Activated naive CD4-positive, alpha-beta T cell treated with anti-CD3 and anti-CD28 coated beads, Interleukin-2, amount 50 U/mL, for 16 hours (primary cell): Measurements from ENCODE around the gene TCF3.
"Not testable (repeated sequence)": the region's sequence is repeated elsewhere in the genome, so short reads cannot be mapped to it uniquely, and the experiment has no call there.

Experiments
- DNase-seq: peaks from one replicate; pipeline ENCODE4 v3.0.0-alpha.2; 2020

TCF3 gene

DNA sequence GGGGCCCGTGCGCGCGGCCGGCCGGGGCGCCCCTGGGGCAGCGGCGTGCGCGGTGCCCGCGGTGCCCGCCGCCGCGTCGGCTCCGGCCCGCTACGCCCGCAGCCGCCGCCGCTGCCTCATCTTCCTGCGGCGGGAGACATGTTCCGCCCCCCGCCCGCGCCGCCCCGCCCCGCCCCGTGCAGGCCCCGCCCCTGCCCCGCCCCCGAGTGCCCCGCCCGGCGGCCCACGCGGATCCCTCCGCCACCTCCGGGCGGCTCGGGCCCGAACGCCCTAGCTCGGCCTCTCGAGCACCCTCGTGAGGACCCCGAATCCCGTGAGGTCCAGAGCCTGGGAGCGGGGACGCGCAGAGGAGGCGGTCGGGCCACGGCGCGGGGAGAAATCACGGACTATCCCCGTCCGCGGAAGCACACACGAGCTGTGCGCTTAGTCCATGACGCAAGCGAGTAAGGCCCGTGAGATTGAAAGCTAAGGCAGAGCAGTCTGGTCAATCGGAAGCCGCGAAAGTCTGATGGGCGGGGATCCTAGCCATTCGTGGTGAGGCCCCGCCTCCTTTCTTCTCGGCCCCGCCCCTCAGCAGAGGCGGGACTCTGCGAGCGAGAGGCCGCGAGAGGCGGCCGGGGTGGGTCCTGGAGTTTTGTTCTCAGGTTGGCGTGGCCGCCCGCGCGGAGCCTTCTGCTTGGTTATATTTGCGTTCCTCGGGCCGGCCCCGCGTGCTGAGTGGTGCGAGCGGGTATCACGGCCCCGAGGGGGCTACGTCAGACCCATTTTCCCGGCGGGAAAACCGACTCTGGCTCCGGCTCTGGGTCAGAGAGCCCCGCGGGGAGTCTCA, at the start of gene TCF3:
TSS of gene TCF3 (minus strand) at position 145 of the 829 bp plus-strand sequence. CDS start 2,367 bp downstream, outside the sequence.
- peak; percentile 98 for DNase-seq

- no peak for DNase-seq
Observed at GRCh38 chr19:1700733-1701663, 48.6 kb upstream of the TCF3 start.

DNA sequence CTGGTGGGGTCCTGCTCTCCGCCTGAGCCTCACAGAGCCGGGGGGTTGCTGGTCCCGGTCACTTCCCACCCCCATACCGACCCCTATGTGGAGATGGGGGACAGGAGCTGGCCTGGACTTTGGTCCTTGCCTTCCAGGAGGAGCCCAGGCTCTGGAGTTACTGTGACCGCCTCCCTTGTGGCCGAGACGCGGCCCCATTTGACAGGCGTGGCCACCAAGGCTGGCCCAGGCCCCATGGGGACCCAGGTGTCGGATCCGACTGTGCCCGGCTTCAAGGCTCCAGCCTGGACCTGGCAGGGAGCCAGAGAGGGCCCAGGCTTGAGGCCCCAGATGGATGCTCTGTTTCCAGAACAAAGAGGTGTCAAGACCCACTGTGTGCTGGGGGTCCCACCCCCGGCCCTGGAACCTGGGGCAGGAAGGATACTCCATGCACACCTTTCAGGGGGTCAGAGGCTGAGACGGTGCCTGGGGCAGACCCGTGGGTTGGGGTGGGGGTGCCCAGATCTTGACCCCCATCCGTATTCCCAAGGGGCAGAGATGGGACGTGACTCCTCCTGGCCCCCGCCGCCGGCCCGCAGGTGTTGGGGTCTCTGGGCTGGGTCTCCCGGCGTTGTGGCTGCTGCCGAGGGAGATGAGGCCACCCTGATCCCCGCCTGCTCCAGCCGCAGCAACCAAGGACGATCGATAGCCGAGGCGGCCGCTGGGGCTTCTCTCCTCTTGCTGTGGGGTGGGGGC, 47.8 kb upstream of the TCF3 start:
- DNase-seq: no peak

DNA sequence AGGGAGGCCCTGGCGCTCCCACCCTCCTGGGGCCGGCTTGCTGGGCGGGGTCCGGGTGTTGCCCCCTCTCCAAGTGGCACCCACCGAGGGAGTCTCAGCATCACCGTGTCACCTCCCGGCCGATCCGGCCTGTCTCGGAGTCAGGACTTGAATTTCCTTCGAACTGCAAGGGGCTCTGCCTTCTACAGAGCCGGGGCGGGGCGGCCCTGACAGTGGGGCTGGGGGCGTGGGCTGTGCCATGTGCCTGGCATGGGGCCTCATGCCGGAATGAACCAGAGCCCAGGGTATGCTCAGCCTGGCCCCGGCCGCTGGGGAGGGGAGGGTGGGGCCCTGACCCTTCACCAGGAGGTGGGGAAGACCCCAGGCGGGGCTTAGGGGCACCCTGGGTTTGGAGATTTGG, 47.0 kb upstream of the TCF3 start:
- no peak for DNase-seq

GRCh38 chr19:1698636-1699035, 46.2 kb upstream of the TCF3 start:
- no peak for DNase-seq

DNA sequence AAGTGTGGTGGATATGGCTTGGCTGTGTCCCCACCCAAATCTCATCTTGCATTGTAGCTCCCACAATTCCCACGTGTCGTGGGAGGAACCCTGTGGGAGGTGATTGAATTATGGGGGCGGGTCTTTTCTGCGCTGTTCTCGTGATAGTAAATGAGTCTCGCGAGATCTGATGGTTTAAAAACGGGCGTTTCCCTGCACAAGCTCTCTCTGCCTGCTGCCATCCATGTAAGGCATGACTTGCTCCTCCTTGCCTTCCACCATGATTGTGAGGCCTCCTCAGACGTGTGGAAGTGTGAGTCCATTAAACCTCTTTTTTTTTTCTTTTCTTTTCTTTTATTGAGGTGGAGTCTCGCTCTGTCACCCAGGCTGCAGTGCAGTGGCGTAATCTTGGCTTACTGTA, 43.1 kb upstream of the TCF3 start:
- DNase-seq: not testable (repeated sequence)

DNA sequence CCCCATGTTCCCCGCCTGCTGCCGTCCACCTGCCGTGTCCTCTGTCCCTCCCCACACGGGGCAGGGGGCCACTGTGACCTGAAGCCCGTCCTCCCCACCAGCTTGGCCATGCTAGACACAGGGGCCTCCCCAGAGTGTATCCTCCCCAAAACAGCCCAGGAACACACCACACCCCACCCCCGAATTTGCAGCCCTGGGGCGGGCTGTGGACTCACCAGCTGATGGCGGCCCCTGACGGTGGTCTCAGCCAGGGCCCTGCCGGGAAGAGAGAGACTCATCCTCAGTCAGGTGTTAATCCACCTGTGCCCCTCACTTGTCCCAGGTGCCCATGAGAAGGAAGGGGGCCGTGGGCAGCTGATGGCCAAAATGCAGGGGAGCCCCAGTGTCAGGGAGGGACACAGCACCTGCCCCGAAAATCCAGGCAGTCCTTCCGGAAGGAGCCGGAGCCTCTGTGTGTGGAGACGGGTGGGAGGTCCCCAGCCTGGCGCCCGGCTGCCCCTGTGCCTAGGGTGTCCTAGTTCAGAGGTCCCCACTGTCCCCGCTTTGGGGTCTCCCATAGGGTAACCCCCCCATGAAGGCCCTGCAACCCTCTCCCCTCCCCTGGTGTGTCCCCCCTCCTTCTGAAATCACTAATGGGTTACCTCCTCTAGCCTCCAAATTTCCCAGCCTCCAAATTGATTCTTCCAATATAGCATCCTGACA, 39.3 kb upstream of the TCF3 start:
- no peak for DNase-seq

- peak; percentile 72 for DNase-seq
Observed at GRCh38 chr19:1690699-1691307, 38.4 kb upstream of the TCF3 start.

- not testable (repeated sequence) for DNase-seq
Observed at GRCh38 chr19:1685785-1686184, 33.4 kb upstream of the TCF3 start.

GRCh38 chr19:1685046-1685445, 32.6 kb upstream of the TCF3 start:
- DNase-seq: no peak

DNA sequence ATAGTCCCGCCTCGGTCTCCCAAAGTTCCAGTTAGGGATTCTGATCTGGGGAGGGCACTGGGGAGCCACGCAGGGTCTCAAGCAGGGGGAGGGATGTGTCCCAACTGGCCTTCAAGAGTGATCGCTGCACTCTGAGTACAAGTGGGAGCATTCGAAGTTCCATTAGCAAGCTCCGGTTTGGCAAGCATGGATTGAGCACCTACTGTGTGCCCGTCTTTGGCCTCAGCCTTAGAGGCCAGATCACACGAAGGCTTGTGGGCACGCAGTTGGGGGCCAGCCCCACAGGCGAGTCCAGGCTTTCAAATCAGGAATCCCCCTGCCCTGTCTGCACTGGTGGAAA, 32.1 kb upstream of the TCF3 start:
- DNase-seq: no peak

DNA sequence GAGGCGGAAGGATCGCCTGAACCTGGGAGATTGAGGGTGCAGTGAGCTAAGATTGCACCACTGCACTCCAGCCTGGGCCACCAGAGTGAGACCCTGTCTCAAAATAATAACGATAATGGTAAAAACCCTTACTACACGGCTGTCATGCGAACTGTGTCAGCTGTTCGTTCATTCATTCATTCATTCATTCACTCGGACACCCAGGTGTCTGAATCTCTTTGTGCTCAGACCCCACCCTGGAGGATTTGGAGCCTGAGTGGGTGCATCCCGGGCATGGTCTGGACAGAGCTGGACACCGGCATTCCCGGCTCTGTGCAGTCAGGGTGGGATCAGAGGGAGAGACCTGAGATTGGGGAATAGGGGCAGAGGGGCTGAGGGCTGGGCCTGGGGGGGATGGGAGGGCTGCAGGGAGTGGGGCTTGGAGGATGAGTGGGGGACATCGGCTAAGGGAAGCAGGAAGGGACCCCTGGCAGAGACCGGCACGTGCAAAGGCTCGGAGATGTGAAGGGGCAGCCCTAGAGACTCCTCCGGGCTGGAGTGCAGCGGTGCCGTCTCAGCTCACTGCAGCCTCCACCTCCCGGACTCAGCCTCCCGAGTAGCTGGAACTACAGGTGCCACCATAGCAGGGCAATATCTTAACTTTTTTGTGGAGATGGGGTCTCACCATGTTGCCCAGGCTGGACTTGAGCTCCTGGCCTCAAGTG, 31.6 kb upstream of the TCF3 start:
- DNase-seq: no peak

DNA sequence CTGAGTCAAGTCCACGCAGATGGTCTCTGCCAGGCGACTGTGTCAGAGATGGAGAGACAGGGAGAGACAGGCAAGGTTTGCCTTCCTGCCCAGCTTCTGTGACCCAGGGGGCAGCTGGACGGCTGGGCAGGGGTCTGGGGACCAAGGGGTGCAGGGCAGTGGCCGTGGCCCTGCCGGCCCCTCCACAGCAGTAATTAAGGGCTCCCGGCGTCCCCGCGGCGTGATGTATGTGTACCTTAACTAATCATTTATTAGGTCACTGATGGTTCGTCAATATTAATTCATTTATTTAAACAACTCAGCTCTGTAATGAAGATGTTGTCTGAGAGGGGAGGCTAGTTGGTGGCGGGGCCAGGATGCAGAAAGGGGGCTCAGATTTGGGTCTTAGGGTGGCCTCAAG, 28.6 kb upstream of the TCF3 start:
- no peak for DNase-seq

GRCh38 chr19:1678073-1678472, 25.7 kb upstream of the TCF3 start:
- no peak for DNase-seq

DNA sequence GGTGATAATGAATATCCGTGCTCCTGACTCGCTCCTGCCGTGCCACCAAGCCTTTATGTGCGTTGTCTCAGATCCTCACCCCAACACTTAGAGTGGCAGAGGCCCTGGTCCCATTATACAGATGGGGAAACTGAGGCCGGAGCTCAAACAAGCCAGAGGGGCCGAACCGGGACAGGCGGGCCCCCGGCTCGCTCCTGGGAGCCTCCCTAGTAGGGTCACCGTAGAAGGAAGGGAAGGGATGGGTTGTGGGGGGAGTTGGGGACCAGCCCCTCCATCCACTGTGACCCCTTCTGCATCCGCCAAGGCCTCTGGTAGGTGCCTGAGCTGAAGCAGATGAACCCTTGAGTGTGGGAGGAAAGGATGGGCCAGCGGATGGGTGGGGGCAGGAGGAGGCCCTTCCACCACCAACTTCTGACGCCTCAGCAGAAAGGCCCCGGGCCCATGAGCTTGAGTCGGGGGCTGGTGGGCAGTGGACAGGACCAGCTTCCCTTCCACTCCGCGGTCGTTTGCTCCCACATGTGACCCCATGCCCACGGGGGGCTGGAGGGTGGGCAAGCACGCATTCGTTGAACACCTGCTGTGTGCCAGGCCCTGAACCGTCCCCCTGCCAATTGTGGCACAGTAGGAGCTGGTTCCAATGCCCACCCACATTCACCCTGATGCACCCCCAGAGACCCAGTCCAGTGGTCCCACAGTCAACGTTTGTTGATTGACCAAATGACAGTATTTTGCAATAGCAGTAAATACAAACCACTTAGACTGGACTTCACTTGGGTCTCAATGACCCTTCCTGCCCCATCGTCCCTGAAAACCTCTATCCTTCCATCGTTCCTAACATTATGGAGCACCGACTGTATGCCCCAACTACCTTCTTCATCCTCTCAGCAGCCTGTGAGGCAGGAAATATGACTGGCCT, 24.2 kb upstream of the TCF3 start:
- DNase-seq: no peak

DNA sequence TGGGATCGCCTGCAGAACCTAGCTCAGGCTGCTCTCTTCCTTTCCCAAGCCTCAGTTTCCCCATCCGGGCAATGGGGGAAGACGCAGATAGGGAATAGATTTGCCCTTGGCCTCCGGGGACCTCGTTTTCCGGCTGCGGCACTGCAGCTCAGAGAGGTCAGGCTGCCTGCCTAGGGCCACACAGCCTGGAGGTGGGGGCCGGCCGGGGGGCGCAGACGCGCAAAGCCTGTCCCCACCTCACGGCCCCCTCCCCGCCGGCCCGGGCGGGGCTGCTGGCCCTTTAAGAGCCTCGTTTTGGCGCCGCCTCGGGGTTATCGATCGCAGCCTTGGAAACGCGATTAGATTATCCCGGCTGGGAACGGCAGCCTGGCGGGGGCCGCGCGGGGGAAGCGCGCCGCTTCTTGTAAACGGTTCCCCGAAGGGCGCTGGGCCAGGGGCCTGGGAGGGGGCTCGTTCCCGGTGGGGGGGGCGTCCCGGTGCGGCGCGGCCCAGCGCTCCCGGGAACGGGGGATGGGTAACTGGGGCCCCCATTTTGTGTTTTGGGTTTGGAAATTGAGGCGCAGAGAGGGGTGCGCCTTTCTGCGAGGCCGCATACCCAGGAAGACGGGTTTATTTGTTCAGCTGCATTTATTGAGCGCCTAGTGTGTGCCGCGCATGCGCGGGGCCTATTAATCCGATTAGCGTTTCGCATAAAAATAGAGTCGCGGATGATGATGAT, 23.4 kb upstream of the TCF3 start:
- no peak for DNase-seq

- DNase-seq: no peak
Observed at GRCh38 chr19:1674293-1674679, 21.9 kb upstream of the TCF3 start.

- no peak for DNase-seq
Observed at GRCh38 chr19:1673645-1674292, 21.4 kb upstream of the TCF3 start.
